HL-60/S4 (cell line): ENCODE measurements around the gene ATP1A3.
"Not testable (repeated sequence)": the region's sequence is repeated elsewhere in the genome, so short reads cannot be mapped to it uniquely, and the experiment has no call there.

Experiments
- in situ Hi-C: fragments of 300-500 bp; cut with MboI; formaldehyde crosslinking; loops from 2 replicates; pipeline ENCODE4 v1.14.3; 2022; ENCODE audit warnings: low sequenced_read_pairs

The ATP1A3 gene

DNA sequence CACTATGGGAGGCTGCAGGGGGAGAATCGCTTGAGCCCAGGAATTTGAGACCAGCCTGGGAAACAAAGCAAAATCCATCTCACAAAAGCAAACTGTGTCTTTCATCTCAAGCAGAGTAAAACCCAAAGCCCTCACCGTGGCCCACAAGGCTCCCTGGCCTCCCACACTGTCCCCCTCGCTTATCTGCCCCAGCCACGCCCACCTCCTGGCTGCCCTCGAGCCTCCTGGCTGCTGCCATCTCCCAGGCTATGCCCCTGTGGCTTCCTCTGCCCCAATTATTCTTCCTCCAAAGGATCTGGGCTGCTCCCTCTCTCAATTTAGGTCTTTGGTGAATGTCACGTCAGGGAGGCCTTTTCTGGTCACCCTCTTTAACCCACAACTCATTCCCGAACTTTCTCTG lies 38.5 kb downstream of the ATP1A3 start:
- in situ Hi-C loops, result no loop called here

DNA sequence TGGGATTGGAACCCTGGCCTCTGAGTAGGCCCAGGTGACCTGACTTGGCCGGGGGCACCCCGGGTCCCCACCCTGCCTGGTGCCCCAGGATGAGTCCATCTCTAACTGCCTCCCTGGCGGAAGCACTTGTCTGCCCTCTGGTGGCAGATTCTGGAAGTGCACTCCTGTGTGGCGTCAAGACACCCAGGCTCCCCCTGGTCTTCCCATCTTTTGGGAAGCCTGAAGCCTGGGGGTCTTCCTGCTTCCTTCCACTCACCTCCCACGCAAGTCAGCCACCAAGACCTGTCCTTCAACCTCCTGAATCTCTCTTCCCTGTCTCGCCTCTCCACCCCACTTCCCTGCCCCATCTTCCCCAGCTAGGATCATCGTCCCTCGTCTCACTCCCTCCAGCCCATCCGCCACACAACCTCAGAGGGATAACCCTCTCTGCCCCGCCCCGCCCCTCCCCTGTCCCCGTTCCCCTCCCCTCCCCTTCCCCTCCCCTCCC lies 42.3 kb downstream of the ATP1A3 start:
- in situ Hi-C loops, result no loop called here

DNA sequence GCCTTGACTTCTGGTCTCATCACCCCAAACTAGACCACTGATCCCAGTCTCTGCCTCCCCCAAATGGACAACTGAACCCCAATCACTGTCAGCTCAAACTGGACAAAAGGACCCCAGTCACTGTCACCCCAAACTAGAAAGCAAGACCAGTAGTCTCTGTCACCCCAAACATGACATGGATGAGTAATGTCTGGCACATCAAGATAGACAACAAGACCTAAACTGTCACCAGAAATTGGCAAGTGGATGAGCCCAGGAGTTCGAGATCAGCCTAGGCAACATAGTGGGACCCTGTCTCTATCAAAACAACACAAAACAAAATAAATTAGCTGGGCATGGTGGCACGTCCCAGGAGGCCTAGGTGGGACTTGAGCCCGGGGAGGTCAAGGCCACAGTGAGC lies 46.9 kb downstream of the ATP1A3 start:
- in situ Hi-C loops, result loop anchor here (5.0 kb wide), 1 partner anchor 85 kb away; the partner anchor contains the start of gene RPS19

DNA sequence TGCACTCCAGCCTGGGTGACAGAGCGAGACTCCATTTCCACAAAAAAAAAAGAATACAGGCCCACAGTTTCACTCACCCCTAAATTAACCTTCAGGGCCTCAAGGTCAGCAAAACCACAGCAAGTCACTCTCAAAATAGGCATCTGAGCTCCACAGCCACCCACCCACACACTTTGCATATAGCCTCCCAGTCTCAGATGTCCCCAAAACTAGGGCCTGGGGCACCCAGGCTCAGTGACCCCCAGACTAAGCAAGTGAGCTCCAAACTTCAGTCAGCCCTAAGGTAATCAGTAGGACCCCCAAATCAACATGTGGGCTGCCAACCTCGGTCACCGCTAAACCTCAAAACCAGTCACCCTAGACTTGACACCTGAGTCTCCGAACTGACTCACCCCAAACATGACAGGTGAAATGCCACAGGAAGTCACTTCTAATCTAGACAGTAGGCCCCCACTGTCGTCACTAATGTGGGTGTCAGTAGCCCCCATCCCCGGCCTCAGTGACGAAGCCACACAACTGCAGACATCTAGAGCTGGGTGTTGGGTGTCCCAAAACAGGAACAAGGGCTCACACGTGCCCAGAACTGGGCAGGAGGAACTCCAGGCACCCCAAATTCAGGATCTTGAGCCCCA lies 48.8 kb downstream of the ATP1A3 start:
- in situ Hi-C loops, result loop anchor here (5.0 kb wide), 1 partner anchor 83 kb away; the partner anchor contains the start of gene RPS19

DNA sequence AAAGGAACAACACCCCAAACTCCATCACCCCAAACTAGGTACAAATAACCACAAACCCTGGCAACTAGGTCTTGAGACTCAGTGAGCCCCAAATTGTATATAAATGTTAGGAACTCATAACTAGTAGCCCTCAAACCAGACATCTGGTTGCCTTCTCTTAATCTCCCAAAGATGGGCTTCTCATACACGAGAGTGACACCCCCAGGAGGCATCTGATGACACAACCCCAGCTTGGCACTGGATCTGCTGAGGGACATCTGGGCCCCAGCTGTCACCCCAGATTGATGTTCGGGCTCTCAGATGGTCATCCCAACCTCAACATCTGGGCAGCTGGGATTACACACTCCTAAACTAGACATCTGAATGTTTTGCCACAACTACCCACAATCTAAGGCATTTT lies 49.7 kb downstream of the ATP1A3 start:
- in situ Hi-C loops, result no loop called here

DNA sequence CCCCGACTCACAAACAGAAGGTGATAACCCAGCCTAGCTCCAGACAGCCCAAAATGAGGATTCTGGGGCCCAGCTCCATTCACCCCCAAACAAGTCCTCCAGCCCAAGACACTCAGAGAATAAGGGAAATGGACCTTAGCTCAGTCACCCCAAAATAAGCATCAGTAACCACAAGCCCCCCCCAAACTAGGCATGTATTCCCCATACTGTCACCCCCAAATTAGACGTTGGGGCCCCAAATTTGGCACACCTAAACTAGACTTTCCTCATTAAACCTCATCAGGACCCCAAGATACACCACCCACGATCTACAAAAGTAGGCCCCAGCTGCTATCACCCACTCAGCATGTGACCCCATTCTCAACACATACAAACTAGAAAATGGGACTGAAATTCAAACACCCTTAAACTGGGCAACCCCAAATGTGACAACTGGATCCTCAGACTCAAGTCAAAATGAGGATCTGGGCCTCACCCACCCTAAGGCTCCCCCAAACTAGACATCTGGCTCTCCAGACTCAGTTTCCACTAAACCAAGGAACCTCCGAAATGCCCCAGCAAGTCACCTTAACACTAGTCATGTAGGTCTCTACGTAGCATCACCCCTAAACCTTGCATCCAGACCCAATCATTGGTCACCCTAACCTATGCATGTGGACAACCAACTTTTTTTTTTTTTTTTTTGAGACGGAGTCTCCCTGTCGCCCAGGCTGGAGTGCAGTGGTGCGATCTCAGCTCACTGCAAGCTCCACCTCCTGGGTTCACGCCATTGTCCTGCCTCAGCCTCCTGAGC lies 52.4 kb downstream of the ATP1A3 start:
- in situ Hi-C loops, result no loop called here

DNA sequence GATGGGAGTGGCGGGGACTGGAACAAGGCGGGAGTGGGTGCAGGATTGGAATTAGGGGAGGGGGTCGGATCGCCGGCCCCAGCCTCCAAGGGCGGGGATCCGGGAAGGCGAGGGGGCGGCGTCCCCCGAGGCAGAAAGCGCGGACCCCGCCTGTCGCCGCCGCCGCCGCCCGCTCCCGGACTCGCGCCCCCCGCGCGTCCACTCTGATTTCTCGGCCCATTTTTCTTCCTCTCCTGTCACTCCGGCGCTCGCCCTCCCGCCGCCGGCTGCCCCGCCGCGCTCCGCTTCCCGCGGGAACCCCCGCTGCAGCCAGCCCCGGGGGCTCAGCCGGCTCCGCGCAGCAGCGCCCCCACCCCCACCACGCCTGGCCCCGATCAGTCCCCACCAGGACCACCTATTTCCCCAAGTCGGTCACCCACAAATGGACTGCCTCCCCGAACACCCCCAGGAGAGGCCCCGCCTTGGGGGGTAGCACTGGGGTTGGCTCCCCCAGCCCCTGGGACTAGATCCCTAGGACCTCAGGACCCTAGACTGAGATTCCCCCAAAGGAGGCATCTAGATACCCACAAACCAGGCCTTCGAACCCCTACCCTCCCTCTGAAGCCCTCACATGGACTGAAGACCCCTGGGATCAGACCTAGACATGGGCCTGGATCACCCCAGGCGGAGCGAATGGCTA lies 53.2 kb downstream of the ATP1A3 start:
- in situ Hi-C loops, result no loop called here

DNA sequence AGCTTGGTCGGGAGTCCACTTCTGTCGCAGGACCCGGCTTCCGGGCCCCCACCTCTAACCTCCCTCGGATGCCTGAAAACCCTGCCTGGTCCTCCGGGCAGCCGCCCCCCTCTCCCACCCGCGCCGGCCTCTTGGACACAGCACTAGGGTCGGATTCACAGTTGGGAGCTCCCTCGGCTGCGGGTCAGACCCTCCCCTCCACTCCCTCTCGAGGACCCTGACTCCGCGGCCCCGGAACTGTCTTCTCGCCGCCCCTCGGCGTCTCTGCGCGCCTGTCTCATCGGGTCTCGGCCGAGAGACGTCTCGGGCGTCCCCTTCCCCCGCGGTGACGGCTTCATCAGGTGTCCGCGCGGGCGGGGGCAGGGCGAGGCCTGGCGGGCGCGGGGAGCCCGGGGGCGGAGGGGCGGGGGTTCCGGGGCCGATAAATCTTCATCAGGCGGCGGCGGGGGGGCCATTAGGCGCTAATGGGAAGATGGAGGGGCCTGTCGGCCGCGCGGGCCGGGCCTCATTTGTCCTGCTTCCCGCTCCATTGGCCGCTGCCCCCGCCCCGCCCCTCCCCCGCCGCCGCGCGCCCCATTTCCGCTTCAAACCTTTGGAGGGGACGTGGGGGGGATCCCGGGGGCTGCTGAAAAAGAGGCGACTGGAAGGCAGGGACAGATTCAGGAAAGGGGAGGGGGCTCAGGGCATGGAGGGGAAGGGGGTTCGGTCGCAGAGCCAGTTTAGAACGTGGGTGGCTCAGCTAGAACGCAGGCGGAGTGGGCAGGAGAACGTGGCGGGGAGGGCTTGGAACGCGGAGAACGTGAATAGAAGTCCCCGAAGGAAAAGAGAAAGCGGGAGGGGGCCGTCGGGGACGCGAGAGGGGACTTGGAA lies 53.9 kb downstream of the ATP1A3 start:
- in situ Hi-C loops, result no loop called here

DNA sequence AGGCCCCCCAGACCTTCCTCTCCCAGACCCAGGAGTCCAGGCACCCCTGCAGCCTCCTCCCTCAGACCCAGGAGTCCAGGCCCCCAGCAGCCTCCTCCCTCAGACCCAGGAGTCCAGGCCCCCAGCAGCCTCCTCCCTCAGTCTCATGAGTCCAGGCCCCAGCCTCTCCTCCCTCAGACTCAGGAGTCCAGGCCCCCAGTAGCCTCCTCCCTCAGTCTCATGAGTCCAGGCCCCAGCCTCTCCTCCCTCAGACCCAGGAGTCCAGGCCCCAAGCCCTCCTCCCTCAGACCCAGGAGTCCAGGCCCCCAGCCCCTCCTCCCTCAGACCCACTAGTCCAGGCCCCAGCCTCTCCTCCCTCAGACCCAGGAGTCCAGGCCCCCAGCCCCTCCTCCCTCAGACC lies 54.8 kb downstream of the ATP1A3 start:
- in situ Hi-C loops, result not testable (repeated sequence)

DNA sequence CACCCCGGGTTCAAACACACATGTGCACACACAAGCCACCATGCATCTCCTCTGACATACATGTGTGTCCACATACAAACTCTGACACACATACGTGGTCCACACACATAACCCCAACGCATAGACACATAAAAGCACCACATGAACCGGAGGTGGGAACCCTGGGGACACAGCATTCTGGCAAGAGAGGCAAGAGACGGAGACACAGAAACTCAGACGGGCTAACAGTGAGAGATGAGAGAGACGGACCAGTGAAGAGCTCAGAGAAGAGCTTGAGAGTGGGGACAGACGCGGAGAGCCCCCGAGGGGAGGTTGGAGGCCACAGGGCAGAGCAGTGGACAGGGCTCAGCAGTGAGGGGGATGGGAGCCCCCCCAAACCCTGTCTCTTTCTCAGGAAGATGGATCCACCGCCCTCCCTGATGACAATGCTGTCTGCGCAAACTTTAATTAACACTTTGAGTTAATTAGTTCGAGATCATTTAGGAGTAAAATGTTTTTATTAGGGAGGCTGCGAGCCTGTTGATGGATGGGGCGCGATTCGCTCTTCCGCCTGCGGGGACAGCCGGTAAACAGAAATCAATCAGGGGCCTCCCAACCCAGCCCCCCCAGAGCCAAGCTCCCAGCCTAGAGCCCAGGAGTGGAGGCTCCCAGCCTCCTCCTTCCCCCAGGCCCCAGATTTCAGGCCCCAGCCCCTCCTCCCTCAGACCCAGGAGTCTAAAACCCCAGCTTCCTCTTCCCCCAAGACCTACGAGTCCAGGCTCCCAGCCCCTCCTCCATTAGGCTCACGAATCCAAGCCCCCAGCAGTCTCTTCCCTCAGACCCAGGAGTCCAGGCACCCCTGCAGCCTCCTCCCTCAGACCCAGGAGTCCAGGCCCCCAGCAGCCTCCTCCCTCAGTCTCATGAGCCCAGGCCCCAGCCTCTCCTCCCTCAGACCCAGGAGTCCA lies 56.2 kb downstream of the ATP1A3 start:
- in situ Hi-C loops, result no loop called here

DNA sequence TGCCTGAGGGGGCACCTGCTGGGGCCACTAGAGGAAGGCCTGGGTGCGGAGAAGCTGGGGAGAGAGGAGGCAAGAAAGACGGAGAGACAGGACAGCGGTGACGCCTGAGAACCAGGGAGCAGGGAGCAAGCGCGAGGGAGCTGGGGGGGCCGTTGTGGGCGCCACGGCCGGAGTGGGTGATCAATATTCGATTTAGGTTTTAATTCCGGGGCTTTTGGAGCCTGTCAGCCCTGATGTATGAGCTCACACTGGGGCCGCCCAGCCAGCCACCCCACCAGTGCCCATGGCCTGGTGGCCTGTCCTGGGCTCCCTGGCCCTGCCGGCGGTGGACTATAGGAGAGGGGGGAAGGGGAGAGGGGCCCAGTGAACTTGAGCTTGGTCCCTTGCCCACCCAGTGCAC lies 57.1 kb downstream of the ATP1A3 start:
- in situ Hi-C loops, result no loop called here

DNA sequence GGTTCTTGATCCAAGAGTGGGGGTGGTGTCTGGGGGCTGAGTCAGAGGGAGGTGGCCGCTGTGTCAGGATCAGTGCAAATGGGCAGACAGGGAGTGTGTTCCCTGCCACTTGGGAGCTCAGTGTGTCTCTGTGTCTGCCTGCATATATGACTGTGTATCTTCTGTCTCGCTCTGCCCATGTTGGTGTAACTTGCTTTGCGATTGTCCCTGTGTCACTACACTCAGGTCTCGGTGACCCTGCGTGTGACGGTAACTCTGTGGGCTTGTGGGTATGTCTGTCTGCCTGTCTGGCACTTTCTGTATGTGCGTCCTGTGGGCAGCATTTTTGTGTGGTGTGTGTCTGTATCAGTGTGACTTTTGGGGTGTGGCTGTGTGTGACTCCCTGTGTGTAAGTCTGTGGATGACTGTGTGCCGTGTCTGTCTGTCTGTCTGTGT lies 57.6 kb downstream of the ATP1A3 start:
- in situ Hi-C loops, result no loop called here

DNA sequence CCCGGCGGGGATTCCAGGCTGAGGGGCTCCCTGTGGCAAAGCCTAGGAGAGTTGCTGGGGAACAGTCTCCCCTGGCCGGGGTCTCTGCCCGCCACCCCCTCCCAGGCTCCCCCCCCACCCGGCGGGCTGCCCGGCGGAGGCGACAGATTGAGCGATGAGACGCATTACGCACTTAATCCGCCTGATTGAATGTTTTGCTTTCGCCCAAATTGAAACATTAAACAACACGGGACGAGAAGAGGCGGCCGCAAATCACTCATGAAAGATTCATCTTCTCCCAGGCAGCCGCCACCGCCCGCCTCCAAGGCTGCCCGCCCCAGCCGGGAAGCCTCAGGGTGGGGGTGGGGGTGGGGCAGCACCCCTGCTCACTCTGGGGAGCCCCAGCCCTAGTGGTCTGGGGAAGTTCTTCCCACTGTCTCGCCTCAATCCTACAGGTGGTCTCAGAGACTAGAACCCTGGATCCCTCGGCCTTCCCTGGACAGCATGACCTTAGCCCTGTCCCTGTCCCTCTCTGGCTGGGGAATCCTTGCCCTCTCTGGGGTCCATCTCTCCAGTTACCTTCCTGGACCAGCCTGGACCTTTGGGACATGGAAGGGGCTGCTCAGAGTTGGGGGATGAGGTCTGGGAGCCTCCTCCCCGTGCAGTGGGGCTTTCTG lies 58.1 kb downstream of the ATP1A3 start:
- in situ Hi-C loops, result no loop called here

DNA sequence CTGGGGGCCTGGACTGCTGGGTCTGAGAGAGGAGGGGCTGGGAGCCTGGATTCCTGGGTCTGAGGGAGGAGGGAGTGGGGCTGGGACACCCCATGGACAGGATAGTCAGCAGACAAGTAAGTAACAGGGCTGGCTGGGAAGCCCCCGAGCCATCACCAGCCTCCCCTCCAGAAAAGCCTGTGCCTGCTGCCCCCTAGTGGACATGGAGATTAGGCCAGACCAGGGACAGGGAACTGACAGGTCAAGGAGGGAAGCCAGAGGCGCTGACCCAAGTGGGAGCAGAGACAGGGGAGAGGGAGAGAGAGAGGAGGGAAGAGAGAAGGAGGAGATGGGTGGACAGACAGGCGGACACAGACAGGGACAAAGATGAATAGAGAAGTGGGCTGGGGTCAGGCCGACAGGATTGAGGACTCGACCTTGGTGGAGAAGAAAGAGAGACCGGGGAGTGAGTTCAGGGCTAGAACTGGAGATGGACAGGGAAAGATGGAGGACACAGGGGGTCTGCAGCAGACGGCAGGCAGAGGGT lies 59.1 kb downstream of the ATP1A3 start:
- in situ Hi-C loops, result no loop called here

DNA sequence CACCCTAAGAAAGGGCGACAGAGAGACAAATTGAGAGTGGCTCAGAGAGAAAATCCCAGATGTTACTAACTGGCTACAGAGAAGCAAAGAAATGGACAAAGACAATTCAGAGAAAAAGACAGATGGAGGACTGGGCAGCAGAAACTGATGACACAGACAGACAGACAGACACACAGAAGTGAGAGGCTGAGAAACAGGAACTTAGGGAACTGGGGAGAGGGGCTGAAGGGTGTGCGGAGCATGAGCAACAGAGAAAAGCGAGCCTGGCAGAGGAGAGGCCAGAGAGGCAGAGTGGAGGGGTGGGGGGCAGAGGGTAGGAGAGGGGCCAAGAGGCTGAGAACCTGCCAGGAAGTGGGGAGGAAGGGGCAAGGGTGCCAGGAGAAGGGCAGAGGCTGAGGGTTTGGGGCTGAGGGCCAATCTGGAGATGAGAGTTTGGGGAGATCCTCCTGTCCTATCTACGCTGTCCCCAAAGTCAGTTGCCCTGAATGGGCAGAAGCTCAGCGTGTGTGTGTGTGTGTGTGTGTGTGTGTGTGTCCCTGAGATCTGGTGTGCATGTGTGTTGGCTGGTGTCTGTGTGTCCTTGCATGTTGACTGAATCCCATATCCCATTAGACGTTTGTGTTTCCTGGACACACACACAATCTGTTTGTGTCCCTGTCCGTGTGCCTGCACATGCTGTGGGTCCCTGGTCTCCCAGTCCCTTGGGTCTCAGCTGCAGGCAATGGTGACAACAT lies 60.2 kb downstream of the ATP1A3 start:
- in situ Hi-C loops, result no loop called here

DNA sequence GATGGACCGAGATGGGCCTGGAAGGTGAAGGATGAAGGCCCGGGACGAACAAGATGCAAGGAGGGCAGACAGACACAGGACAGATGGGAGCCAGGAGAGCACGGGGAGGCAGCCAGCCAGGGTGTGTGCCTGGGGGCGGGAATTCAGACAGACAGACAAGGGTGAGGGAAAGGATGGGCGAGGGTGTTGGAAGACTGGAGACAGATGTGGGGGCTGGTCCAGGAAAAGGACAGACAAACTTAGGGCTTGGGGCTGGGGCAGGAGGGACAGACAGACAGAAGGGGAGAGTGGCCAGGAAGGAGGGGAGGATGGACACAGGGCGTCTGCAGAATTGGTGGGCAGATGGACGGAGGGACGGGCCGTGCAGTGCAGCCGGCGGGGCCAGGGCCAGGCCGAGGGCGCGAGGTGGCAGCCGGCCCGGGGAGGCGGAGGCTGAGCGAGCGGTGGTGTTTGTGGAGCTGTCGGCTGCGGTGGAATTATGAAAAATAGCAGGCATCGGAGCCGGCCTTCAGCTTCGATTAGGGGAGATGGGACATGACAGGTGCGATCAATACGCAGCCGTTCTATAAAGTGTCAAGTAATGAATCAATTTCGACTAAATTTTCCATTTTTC lies 61.2 kb downstream of the ATP1A3 start:
- in situ Hi-C loops, result no loop called here

DNA sequence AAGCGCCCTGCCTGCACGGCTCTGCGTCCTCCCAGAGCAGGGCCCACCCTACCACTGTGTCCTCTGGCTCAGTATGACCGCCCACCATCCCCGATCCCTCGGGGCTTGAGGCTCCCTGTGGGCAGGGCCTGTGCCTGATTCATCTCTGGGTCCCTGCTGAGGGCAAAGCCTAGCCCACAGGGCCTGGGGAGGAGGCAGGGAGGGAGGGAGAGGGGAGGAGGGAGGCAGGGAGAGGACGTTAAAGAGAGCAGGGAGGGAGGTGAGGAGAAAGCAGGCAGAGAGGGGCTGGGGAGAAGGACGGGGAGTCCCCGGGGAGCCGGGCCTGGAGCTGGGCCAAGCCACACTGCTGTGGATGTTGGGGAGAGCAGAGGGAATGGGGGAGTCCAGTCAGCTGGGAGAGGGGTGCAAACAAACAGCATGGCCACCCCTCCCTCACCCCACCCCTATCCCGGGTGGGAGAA lies 61.7 kb downstream of the ATP1A3 start:
- in situ Hi-C loops, result no loop called here
